Measurements from ENCODE around the gene OSBP. TPM values are rescaled to one million over a fixed set of nuclear protein-coding genes. Genes with fewer than 3 reads are reported as not detected.

Gene OSBP
- total and polyA plus RNA-seq, 10 donors: 7.0 to 39.9 (median 34.5) TPM

DNA sequence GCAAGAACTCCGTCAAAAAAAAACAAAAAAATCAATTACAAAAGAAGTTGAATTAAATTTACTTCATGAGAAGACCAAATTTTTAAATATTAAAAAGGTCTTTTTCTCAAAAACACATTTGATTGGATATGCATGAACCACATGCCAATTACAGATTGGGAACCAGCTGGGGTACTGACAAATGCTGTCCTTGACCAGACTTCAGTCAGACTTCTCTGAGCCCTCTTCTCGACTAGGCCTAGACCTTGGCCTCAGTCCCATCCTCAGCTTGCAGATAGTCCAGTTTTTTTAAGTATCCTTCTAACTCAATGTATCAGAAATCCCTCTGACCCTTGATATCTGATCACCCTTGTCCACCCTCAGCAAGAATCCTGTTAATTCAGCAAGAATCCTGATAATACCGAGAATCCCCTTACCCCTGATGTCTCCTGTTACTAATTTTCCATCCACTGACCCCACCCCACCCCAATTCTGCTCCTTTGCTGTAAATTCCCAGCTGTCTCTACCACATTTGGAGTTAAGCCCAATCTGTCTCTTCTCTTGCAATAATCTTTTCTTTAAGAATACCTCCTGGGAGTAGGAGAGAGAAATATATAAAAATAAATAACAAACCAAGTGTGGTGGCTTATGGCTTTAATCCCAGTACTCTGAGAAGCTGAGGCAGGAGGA, 73.3 kb downstream of the OSBP start:
- Histone ChIP-seq H3K27me3 (replicated peaks in 1 of 7) (no peaks in the 10 kb centered on the region), H3K27ac (no peak overlapping the region), H3K4me1 (peaks cover 0 to 9% (median under 1%) of the 10 kb centered on the region in 6 donors), H3K9me3 (no peaks in the 10 kb centered on the region), H3K36me3 (no peaks in the 10 kb centered on the region), H3K4me3 (no peak overlapping the region)
- intact Hi-C loops (cut with DNase I; ENCODE audit: low total_unique reads): no loop called here
- TF ChIP-seq, protein P1, sequence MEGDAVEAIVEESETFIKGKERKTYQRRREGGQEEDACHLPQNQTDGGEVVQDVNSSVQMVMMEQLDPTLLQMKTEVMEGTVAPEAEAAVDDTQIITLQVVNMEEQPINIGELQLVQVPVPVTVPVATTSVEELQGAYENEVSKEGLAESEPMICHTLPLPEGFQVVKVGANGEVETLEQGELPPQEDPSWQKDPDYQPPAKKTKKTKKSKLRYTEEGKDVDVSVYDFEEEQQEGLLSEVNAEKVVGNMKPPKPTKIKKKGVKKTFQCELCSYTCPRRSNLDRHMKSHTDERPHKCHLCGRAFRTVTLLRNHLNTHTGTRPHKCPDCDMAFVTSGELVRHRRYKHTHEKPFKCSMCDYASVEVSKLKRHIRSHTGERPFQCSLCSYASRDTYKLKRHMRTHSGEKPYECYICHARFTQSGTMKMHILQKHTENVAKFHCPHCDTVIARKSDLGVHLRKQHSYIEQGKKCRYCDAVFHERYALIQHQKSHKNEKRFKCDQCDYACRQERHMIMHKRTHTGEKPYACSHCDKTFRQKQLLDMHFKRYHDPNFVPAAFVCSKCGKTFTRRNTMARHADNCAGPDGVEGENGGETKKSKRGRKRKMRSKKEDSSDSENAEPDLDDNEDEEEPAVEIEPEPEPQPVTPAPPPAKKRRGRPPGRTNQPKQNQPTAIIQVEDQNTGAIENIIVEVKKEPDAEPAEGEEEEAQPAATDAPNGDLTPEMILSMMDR (IDR thresholded peaks at IDR 0.05 in 8 of 11, conservative IDR thresholded peaks at IDR 0.05 in 3 of 11): no peak
- TF ChIP-seq POLR2A (IDR thresholded peaks at IDR 0.05): no peak
- no peak for TF ChIP-seq POLR2AphosphoS5 (IDR thresholded peaks at IDR 0.05)
- 64 to 84% (median 71%) methylated on average over 3 of the region's 3 CpGs for WGBS, 5 donors
- DNase-seq: no peak

DNA sequence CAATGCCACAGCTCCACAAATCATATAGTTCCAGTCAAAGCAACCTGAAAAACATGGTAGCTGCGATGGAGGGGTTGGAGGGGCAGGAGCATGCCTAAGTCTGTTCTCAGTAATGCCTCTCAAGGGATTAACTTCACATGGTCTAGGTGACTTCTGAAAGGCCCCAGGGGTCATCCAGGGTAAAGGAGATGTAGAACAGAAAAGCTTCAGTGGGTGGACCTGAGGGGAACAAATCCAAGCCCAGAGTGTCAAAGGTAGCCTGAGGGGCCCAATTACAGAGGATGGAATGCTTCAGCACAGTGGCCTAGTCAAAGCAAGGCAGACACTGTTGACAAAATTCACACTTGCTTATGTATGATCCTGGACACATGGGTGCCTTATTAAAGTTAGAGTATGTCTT, 80.9 kb downstream of the OSBP start:
- H3K27me3 ChIP-seq (replicated peaks in 1 of 7): no peaks in the 10 kb centered on the region
- intact Hi-C loops (cut with DNase I; ENCODE audit: low total_unique reads): loop anchor here (10.0 kb wide), 1 partner anchor 150 kb away; no protein-coding TSS in a partner anchor
- 79 to 94% (median 88%) methylated on average over 1 of the region's 1 CpG for WGBS, 5 donors
- no peak overlapping the region for H3K4me3 ChIP-seq
- TF ChIP-seq POLR2AphosphoS5 (IDR thresholded peaks at IDR 0.05) (no peak), POLR2A (IDR thresholded peaks at IDR 0.05) (no peak)
- TF ChIP-seq, protein P1 (IDR thresholded peaks at IDR 0.05 in 8 of 11, conservative IDR thresholded peaks at IDR 0.05 in 3 of 11): no peak
- DNase-seq: no peak
- no peaks in the 10 kb centered on the region for H3K9me3 ChIP-seq
- H3K27ac ChIP-seq: no peak overlapping the region
- H3K36me3 ChIP-seq: no peaks in the 10 kb centered on the region
- peaks cover 0 to 20% (median 7%) of the 10 kb centered on the region in 6 donors for H3K4me1 ChIP-seq

DNA sequence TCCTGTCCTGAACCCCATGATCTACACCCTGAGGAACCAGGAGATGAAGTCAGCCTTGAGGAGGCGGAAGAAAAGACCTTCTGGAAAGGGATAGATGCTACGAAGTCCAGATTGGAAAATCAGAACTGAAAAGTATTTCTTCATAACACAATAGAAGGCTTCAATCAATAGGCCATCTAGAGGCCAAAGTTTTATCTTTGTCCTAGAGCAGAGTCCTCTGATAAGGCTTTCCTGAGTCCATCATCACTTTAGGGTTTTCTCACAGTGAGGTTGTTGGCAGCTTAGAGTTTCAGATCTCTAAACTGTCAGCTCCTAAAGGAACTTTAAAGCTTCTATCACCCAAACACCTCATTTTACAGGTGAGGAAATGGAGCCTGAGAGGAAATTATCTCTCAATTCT, 83.0 kb downstream of the OSBP start:
- no peak for DNase-seq
- intact Hi-C loops (cut with DNase I; ENCODE audit: low total_unique reads): loop anchor here (10.0 kb wide), 1 partner anchor 152 kb away; no protein-coding TSS in a partner anchor
- Histone ChIP-seq H3K36me3 (no peaks in the 10 kb centered on the region), H3K27me3 (replicated peaks in 1 of 7) (no peaks in the 10 kb centered on the region), H3K4me1 (peaks cover 0 to 14% (median 7%) of the 10 kb centered on the region in 6 donors), H3K4me3 (no peak overlapping the region), H3K27ac (no peak overlapping the region), H3K9me3 (no peaks in the 10 kb centered on the region)
- WGBS, 5 donors: 82 to 93% (median 88%) methylated on average over 2 of the region's 2 CpGs
- TF ChIP-seq, protein P1 (IDR thresholded peaks at IDR 0.05 in 8 of 11, conservative IDR thresholded peaks at IDR 0.05 in 3 of 11): no peak
- TF ChIP-seq POLR2AphosphoS5 (IDR thresholded peaks at IDR 0.05) (no peak), POLR2A (IDR thresholded peaks at IDR 0.05) (no peak)

DNA sequence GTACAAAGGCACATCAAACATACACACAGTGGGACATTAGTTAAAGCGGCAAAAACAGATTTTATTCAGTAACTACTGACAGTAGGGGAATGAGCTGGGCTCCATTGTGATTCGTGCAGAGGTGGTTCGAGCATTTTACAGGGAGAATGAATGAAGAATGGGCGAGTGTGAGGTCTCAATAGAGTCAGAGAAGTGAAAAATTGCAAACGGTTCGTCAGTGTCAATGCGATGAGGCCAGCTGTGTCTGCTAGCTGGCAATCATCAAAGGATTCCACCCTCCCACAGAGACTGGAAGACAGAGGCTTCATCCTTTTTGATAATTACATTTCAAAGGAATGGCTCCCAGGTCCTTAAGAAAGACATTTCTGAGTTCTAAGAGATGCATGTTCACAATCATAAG, 86.9 kb downstream of the OSBP start:
- intact Hi-C loops (cut with DNase I; ENCODE audit: low total_unique reads): no loop called here
- TF ChIP-seq POLR2A (IDR thresholded peaks at IDR 0.05): no peak
- no peak for TF ChIP-seq POLR2AphosphoS5 (IDR thresholded peaks at IDR 0.05)
- TF ChIP-seq, protein P1 (IDR thresholded peaks at IDR 0.05 in 8 of 11, conservative IDR thresholded peaks at IDR 0.05 in 3 of 11): no peak
- H3K36me3 ChIP-seq: no peaks in the 10 kb centered on the region
- peaks cover 0 to 9% (median 0%) of the 10 kb centered on the region in 7 donors for H3K27me3 ChIP-seq (replicated peaks in 1 of 7)
- H3K27ac ChIP-seq: no peak overlapping the region
- H3K4me1 ChIP-seq: no peaks in the 10 kb centered on the region
- no peak overlapping the region for H3K4me3 ChIP-seq
- no peaks in the 10 kb centered on the region for H3K9me3 ChIP-seq
- WGBS, 5 donors: 67 to 85% (median 72%) methylated on average over 7 of the region's 7 CpGs
- no peak for DNase-seq

All from spleen (tissue), 11 donors.